Left cardiac atrium (tissue), 4 donors: ENCODE results near the gene CTCFL. TPM values are rescaled to one million over a fixed set of nuclear protein-coding genes. Genes with fewer than 3 reads are reported as not detected.
"Not testable (repeated sequence)": the region's sequence is repeated elsewhere in the genome, so short reads cannot be mapped to it uniquely, and the experiment has no call there.

Experiments used
- ATAC-seq, 2 donors: fragments of 200-7000 bp; cut with Tn5 transposase; one replicate each; pipeline ENCODE4 v1.9.1; 2020; ENCODE audit warnings: mild to moderate bottlenecking in 2 of 2, moderate library complexity in 2 of 2
- DNase-seq: peaks from one replicate; pipeline ENCODE4 v3.0.0-alpha.2; 2020
- intact Hi-C, 2 donors: fragments of 100-400 bp; cut with DNase I; formaldehyde crosslinking; loops; one replicate each; pipeline versions ENCODE4 v1.14.1 to v1.15.1; 2022 to 2023
- total RNA-seq, 2 donors: library from RNA; stranded (reverse); fragmentation: NEBNext Ultra II Directional; extraction: Animal tissue kit (Norgen Biotek cat#: 25700); gene quantifications; one replicate each; pipeline ENCODE4 v1.2.1, GENCODE V29; 2021
- donor health status: DM: no; HTN: yes; CAD: no.
- donor health status: DM: no; HTN: yes; CAD: no; lungs with severe emphysema.
- donor health status: DM: yes; HTN: yes; CAD: no.
- donor health status: Dilated cardiomyopathy.

CTCFL gene
- total RNA-seq, 2 donors from 2014 or later = not detected

GRCh38 chr20:57514273-57514751 lies 10.6 kb downstream of the CTCFL start:
- intact Hi-C loops = loop anchor here (1.0 to 2.0 kb wide), 3 partner anchors 80 to 694 kb away; no protein-coding TSS in a partner anchor
- DNase-seq (peak; percentile 73), ATAC-seq (peak; percentile 82 to 87)

GRCh38 chr20:57513199-57513598 lies 11.7 kb downstream of the CTCFL start:
- ATAC-seq = no peak
- intact Hi-C loops = no loop called here
- no peak for DNase-seq

GRCh38 chr20:57512432-57512831 lies 12.5 kb downstream of the CTCFL start:
- no peak for DNase-seq
- intact Hi-C loops = no loop called here
- ATAC-seq = no peak

- intact Hi-C loops, DNase-seq, ATAC-seq: not testable (repeated sequence)
These were observed 13.2 kb downstream of the CTCFL start for GRCh38 chr20:57511709-57512108.

- no peak for DNase-seq
- ATAC-seq = peak in 1 of 2 donors; percentile 55
- intact Hi-C loops = no loop called here
These were observed 15.2 kb downstream of the CTCFL start for GRCh38 chr20:57509665-57510237.

- no peak for ATAC-seq
- DNase-seq = no peak
- intact Hi-C loops = no loop called here
These were observed 16.1 kb downstream of the CTCFL start for GRCh38 chr20:57508831-57509230.

- intact Hi-C loops = no loop called here
- ATAC-seq (no peak), DNase-seq (no peak)
These were observed 16.6 kb downstream of the CTCFL start for GRCh38 chr20:57508381-57508780.

GRCh38 chr20:57507477-57507876 lies 17.5 kb downstream of the CTCFL start:
- ATAC-seq = no peak
- DNase-seq = no peak
- intact Hi-C loops = no loop called here

- intact Hi-C loops = no loop called here
- ATAC-seq = no peak
- no peak for DNase-seq
These were observed 19.0 kb downstream of the CTCFL start for GRCh38 chr20:57505979-57506378.

GRCh38 chr20:57504411-57504810 lies 20.5 kb downstream of the CTCFL start:
- intact Hi-C loops = no loop called here
- ATAC-seq = no peak
- no peak for DNase-seq

GRCh38 chr20:57503035-57503658 lies 21.8 kb downstream of the CTCFL start:
- intact Hi-C loops = no loop called here
- DNase-seq (no peak), ATAC-seq (peak; percentile 30 to 31)

GRCh38 chr20:57502336-57502700 lies 22.6 kb downstream of the CTCFL start:
- DNase-seq (no peak), ATAC-seq (no peak)
- intact Hi-C loops = no loop called here

- intact Hi-C loops = no loop called here
- DNase-seq = no peak
- no peak for ATAC-seq
These were observed 23.2 kb downstream of the CTCFL start for GRCh38 chr20:57501461-57502335.

- ATAC-seq = no peak
- DNase-seq = no peak
These were observed 24.0 kb downstream of the CTCFL start for GRCh38 chr20:57500962-57501361.

GRCh38 chr20:57500235-57500634 lies 24.7 kb downstream of the CTCFL start:
- DNase-seq = no peak
- ATAC-seq = no peak
- intact Hi-C loops = no loop called here

More at GRCh38 chr20:57500962-57501361, 24.0 kb downstream of the CTCFL start:
- intact Hi-C loops = no loop called here

- intact Hi-C loops = no loop called here
- DNase-seq = no peak
These were observed 25.3 kb downstream of the CTCFL start for GRCh38 chr20:57499676-57500075.

GRCh38 chr20:57498425-57499400 lies 26.2 kb downstream of the CTCFL start:
- ATAC-seq (peak; percentile 40 to 49), DNase-seq (no peak)
- intact Hi-C loops = no loop called here

More at GRCh38 chr20:57499676-57500075, 25.3 kb downstream of the CTCFL start:
- ATAC-seq = no peak

- DNase-seq = no peak
- ATAC-seq = no peak
- intact Hi-C loops = no loop called here
These were observed 28.3 kb downstream of the CTCFL start for GRCh38 chr20:57496592-57496991.

- intact Hi-C loops = loop anchor here in 1 of 2 donors (1.0 kb wide), 1 partner anchor 115 kb away; no protein-coding TSS in a partner anchor
- DNase-seq = no peak
These were observed 29.0 kb downstream of the CTCFL start for GRCh38 chr20:57495978-57496377.

More at GRCh38 chr20:57495978-57496377, 29.0 kb downstream of the CTCFL start:
- no peak for ATAC-seq
